Gastroesophageal sphincter (tissue), 3 donors: ENCODE data around the gene SLC5A11.

ENCODE experiments used
- EP300 ChIP-seq: sonication (generic); formaldehyde crosslinking; IDR thresholded peaks from one replicate; pipeline ENCODE4 v1.6.1; 2017; ENCODE audit warnings: antibody characterized with exemption, mild to moderate bottlenecking
- POLR2A ChIP-seq, 2 donors: fragments of 450-650 bp; IDR thresholded peaks; one replicate each; pipeline ENCODE4 v1.6.1; 2017; ENCODE audit warnings: antibody characterized with exemption in 2 of 2, mild to moderate bottlenecking in 2 of 2, moderate library complexity in 1 of 2
- TF ChIP-seq, protein P1 (sequence below), 4 experiments: fragments of 200-600 bp in 2 of 4; fragments of 450-650 bp in 2 of 4; sonication (generic) in 1 of 4; IDR thresholded peaks; one replicate each; pipeline ENCODE4 v1.5.1; 2017 to 2019; ENCODE audit warnings: antibody characterized with exemption in 4 of 4, mild to moderate bottlenecking in 2 of 4, moderate library complexity in 2 of 4

DNA sequence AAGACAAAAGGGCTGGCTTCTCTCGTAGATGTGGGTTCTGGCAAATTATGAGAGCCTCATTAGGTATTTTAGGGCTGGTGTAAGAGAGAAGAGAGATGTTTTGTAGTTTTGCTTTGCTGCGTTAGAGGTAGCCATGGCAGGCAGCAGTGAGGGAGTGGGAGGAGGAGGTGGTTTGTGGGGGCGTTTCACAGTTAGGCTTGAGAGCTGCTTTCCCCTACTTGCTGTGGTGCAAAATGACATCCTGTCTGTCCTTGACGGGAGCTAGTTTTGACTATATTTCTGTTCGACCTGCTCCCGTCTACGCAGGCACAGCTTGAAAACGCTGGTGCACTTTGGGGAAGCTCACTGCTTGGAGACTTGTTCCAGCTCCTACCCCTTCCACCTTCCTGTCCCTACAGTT, 75.5 kb downstream of the SLC5A11 start:
- TF ChIP-seq POLR2A (IDR thresholded peaks at IDR 0.05) (no peak), EP300 (no peak)
- TF ChIP-seq, protein P1, sequence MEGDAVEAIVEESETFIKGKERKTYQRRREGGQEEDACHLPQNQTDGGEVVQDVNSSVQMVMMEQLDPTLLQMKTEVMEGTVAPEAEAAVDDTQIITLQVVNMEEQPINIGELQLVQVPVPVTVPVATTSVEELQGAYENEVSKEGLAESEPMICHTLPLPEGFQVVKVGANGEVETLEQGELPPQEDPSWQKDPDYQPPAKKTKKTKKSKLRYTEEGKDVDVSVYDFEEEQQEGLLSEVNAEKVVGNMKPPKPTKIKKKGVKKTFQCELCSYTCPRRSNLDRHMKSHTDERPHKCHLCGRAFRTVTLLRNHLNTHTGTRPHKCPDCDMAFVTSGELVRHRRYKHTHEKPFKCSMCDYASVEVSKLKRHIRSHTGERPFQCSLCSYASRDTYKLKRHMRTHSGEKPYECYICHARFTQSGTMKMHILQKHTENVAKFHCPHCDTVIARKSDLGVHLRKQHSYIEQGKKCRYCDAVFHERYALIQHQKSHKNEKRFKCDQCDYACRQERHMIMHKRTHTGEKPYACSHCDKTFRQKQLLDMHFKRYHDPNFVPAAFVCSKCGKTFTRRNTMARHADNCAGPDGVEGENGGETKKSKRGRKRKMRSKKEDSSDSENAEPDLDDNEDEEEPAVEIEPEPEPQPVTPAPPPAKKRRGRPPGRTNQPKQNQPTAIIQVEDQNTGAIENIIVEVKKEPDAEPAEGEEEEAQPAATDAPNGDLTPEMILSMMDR (IDR thresholded peaks at IDR 0.05), result no peak
